Thyroid gland (tissue), 4 donors: ENCODE data around the gene RPS15.

Source experiments
- POLR2A ChIP-seq, 2 donors: fragments of 450-650 bp; IDR thresholded peaks; one replicate each; pipeline ENCODE4 v1.6.1; 2017; ENCODE audit warnings: antibody characterized with exemption in 2 of 2, mild to moderate bottlenecking in 2 of 2, moderate library complexity in 1 of 2
- TF ChIP-seq, protein P1 (sequence below), 6 experiments: fragments of 200-600 bp in 3 of 6; fragments of 450-650 bp in 3 of 6; sonication (generic) in 3 of 6; IDR thresholded peaks; one replicate each; pipeline ENCODE4 v1.5.1; 2016 to 2019; ENCODE audit warnings: antibody characterized with exemption in 6 of 6, mild to moderate bottlenecking in 2 of 6, inconsistent platforms in 1 of 6, moderate library complexity in 1 of 6

DNA sequence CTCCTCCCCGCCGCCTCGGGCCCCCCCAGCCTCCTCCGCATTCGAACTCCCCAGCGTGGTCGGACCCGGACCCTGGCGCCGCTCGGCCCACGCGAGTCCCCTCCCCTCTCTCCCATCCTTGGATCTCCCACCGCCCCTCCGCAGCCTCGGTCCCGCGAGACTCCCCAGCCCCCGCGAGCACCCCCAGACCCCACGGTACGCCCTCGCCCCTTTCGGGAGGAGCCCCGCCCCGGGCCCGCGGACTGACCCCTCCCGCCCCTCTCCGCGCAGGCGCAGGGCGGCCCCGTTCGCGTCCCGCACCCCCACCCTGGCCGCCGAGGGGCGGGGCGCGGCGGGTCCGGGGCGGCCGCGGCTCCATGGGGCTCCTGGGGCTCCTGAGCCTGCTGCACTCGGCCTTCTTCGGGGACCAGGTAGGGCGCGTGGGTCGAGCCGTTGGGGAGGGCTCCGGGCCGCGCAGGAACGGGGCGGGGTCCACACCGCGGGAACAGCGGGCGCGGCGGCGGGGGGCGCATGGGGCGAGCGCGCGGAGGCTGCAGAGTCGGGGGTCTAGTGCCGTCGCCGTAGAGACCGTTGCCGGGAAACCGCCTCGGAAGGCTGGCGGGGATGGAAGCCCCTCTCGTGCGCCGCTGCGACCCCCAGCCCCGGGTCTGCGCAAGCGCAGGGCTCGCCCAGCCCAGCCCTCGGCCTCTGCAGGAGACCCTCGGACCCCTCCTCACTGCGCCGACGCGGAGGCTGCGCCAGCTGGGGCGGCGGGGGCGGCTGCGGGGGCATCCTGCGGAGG, 7.9 kb downstream of the RPS15 start:
- TF ChIP-seq, protein P1, sequence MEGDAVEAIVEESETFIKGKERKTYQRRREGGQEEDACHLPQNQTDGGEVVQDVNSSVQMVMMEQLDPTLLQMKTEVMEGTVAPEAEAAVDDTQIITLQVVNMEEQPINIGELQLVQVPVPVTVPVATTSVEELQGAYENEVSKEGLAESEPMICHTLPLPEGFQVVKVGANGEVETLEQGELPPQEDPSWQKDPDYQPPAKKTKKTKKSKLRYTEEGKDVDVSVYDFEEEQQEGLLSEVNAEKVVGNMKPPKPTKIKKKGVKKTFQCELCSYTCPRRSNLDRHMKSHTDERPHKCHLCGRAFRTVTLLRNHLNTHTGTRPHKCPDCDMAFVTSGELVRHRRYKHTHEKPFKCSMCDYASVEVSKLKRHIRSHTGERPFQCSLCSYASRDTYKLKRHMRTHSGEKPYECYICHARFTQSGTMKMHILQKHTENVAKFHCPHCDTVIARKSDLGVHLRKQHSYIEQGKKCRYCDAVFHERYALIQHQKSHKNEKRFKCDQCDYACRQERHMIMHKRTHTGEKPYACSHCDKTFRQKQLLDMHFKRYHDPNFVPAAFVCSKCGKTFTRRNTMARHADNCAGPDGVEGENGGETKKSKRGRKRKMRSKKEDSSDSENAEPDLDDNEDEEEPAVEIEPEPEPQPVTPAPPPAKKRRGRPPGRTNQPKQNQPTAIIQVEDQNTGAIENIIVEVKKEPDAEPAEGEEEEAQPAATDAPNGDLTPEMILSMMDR (IDR thresholded peaks at IDR 0.05): no peak
- no peak for TF ChIP-seq POLR2A (IDR thresholded peaks at IDR 0.05)
